ENCODE measurements around the gene SSR3. TPM values are rescaled to one million over a fixed set of nuclear protein-coding genes. Genes with fewer than 3 reads are reported as not detected.

The SSR3 gene
- total and polyA plus RNA-seq, 9 of the 15 experiments (the other 6 are each of a cell fraction or from before 2014, with no cell fraction given), result 104 to 464 (median 307) TPM

DNA sequence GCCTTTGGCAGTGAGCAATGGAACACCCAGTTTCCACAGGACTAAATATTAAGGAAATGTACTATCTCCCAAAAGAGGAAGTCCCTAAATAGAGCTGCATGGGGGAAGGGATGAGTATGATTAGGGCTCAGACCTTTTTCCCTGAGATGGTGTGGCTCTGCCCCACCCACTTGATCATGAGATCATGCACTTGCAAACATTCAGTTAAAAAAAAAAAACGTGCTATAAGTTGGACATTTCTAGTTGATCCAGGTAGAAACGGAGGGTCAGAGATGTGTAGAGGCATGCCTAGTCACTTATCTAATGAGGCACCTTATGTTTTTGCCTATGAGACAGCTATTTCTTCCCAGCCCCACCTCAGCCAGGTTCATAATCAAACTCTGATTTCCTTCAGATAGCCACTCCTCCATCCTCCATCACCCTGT lies 24.5 kb upstream of the SSR3 start (continued):
- TF ChIP-seq CBX2 (IDR thresholded peaks at IDR 0.05; ENCODE audit: insufficient read depth, low read length, poor library complexity, severe bottlenecking) (no peak), FOXP1 (CRISPR knock-in tag; IDR thresholded peaks at IDR 0.05) (no peak), ETS2 (tag; IDR thresholded peaks at IDR 0.05; ENCODE audit: borderline replicate concordance, poor library complexity, severe bottlenecking) (no peak), ZEB2 (IDR thresholded peaks at IDR 0.05) (peak; percentile 92), CBX8 (IDR thresholded peaks at IDR 0.05; ENCODE audit: borderline replicate concordance, extremely low read depth, low read depth, low read length, poor library complexity, severe bottlenecking) (no peak), POLR2A (conservative IDR thresholded peaks at IDR 0.05) (no peak), HNRNPL (IDR thresholded peaks at IDR 0.05; ENCODE audit: low read depth, low read length) (no peak), NFE2L1 (tag; IDR thresholded peaks at IDR 0.05; ENCODE audit: borderline replicate concordance, low read depth) (no peak), FOXA3 (CRISPR knock-in tag; conservative IDR thresholded peaks at IDR 0.05 in 1 of 2, IDR thresholded peaks at IDR 0.05 in 1 of 2) (no peak), NCOA6 (IDR thresholded peaks at IDR 0.05) (no peak), ZNF644 (tag; IDR thresholded peaks at IDR 0.05; ENCODE audit: low read depth) (no peak), ZKSCAN8 (CRISPR knock-in tag; IDR thresholded peaks at IDR 0.05) (no peak), DMBX1 (CRISPR knock-in tag; IDR thresholded peaks at IDR 0.05; ENCODE audit: borderline replicate concordance) (no peak), HMG20A (CRISPR knock-in tag; conservative IDR thresholded peaks at IDR 0.05) (no peak), MIER1 (IDR thresholded peaks at IDR 0.05; ENCODE audit: low read depth) (no peak), EHMT2 (IDR thresholded peaks at IDR 0.05) (no peak), GTF2F1 (IDR thresholded peaks at IDR 0.05; ENCODE audit: low read depth, low read length) (no peak), LARP7 (IDR thresholded peaks at IDR 0.05) (no peak), HMG20B (CRISPR knock-in tag; IDR thresholded peaks at IDR 0.05) (no peak), ZBTB7A (IDR thresholded peaks at IDR 0.05; ENCODE audit: borderline replicate concordance, control insufficient read depth, low read depth, low read length) (no peak), ARID1B (IDR thresholded peaks at IDR 0.05) (peak; percentile 82), GTF2E2 (tag; IDR thresholded peaks at IDR 0.05) (no peak), HDGF (IDR thresholded peaks at IDR 0.05) (no peak), CBX3 (IDR thresholded peaks at IDR 0.05; ENCODE audit: borderline replicate concordance in 1 of 2, low read length in 2 of 2) (peak in 1 of 2 experiments; percentile 54; a peak in 1 of 3 replicates), GATA2 (CRISPR knock-in tag; IDR thresholded peaks at IDR 0.05) (no peak), GABPB2 (CRISPR knock-in tag; conservative IDR thresholded peaks at IDR 0.05) (no peak), SETDB1 (IDR thresholded peaks at IDR 0.05; ENCODE audit: low read length) (no peak), ZNF57 (CRISPR knock-in tag; IDR thresholded peaks at IDR 0.05) (no peak)
- TF ChIP-seq, protein P1, sequence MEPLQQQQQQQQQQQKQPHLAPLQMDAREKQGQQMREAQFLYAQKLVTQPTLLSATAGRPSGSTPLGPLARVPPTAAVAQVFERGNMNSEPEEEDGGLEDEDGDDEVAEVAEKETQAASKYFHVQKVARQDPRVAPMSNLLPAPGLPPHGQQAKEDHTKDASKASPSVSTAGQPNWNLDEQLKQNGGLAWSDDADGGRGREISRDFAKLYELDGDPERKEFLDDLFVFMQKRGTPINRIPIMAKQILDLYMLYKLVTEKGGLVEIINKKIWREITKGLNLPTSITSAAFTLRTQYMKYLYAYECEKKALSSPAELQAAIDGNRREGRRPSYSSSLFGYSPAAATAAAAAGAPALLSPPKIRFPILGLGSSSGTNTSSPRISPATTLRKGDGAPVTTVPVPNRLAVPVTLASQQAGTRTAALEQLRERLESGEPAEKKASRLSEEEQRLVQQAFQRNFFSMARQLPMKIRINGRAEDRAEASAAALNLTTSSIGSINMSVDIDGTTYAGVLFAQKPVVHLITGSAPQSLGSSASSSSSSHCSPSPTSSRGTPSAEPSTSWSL (CRISPR knock-in tag; IDR thresholded peaks at IDR 0.05; ENCODE audit: borderline replicate concordance), result no peak
- TF ChIP-seq, protein P2, sequence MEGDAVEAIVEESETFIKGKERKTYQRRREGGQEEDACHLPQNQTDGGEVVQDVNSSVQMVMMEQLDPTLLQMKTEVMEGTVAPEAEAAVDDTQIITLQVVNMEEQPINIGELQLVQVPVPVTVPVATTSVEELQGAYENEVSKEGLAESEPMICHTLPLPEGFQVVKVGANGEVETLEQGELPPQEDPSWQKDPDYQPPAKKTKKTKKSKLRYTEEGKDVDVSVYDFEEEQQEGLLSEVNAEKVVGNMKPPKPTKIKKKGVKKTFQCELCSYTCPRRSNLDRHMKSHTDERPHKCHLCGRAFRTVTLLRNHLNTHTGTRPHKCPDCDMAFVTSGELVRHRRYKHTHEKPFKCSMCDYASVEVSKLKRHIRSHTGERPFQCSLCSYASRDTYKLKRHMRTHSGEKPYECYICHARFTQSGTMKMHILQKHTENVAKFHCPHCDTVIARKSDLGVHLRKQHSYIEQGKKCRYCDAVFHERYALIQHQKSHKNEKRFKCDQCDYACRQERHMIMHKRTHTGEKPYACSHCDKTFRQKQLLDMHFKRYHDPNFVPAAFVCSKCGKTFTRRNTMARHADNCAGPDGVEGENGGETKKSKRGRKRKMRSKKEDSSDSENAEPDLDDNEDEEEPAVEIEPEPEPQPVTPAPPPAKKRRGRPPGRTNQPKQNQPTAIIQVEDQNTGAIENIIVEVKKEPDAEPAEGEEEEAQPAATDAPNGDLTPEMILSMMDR (IDR thresholded peaks at IDR 0.05 in 2 of 3, conservative IDR thresholded peaks at IDR 0.05 in 1 of 3; ENCODE audit: insufficient read depth in 2 of 3, low read depth in 1 of 3, low read length in 3 of 3), result no peak
